WTC11 (cell line): ENCODE results near the gene BCO1. TPM values are rescaled to one million over a fixed set of nuclear protein-coding genes. Genes with fewer than 3 reads are reported as not detected.

Experiments used
- total RNA-seq: library from RNA; stranded (reverse); gene quantifications from 3 replicates; pipeline ENCODE4 v1.2.3, GENCODE V29; 2021

Gene BCO1
- total RNA-seq, 1 experiment from 2014 or later, result 0.15 TPM

Other genes with a start within 250 kb of the BCO1 start
- gene CMC2, start 231.8 kb upstream of the BCO1 start, total RNA-seq, result 76.6 to 79.3 TPM (median 78.9 TPM) in 3 replicates
- gene CENPN, start 231.5 kb upstream of the BCO1 start, total RNA-seq, result 47.4 to 49.7 TPM (median 48.5 TPM) in 3 replicates
- gene ATMIN, start 202.8 kb upstream of the BCO1 start, total RNA-seq, result 36.0 to 43.1 TPM (median 37.2 TPM) in 3 replicates
- 1.1 to 1.3 TPM (median 1.2 TPM) in 3 replicates for gene C16orf46, start 161.5 kb upstream of the BCO1 start, total RNA-seq
- 95.9 to 97.1 TPM (median 96.4 TPM) in 3 replicates for gene GCSH, start 142.3 kb upstream of the BCO1 start, total RNA-seq
- gene GAN, start 76.3 kb downstream of the BCO1 start, total RNA-seq, result 20.1 to 25.4 TPM (median 21.8 TPM) in 3 replicates
- gene CMIP, start 206.1 kb downstream of the BCO1 start, total RNA-seq, result 57.0 to 63.7 TPM (median 59.6 TPM) in 3 replicates